ENCODE results near the gene HPCAL4. TPM values are rescaled to one million over a fixed set of nuclear protein-coding genes. Genes with fewer than 3 reads are reported as not detected.

Gene HPCAL4
- total RNA-seq, 1 experiment from 2014 or later: 0.15 TPM

GRCh38 chr1:39689214-39689613 lies 2.0 kb downstream of the HPCAL4 start:
- Histone ChIP-seq H3K9ac (ENCODE audit: low read length) (no peak overlapping the region), H3K4me1 (ENCODE audit: low read length) (peaks cover 4% of the 10 kb centered on the region; the same call in 1 of the 2 replicates), H3K4me3 (ENCODE audit: low read length) (no peak overlapping the region), H3K4me2 (ENCODE audit: low read depth, low read length, poor library complexity, severe bottlenecking) (no peak overlapping the region), H3K9me2 (replicated peaks; ENCODE audit: insufficient read depth, low read length) (no peaks in the 10 kb centered on the region), H3K36me3 (ENCODE audit: insufficient read depth, low read length) (no peaks in the 10 kb centered on the region), H3K27ac (ENCODE audit: low read length) (no peak overlapping the region), H3K27me3 (ENCODE audit: low read length) (no peaks in the 10 kb centered on the region), H4K20me1 (ENCODE audit: insufficient read depth, low read depth, low read length) (0 out of 2 replicates have a peak, but pooled peaks cover 4% of the 10 kb centered on the region), H2AFZ (ENCODE audit: low read length) (no peak overlapping the region), H3K9me3 (ENCODE audit: low read length) (no peaks in the 10 kb centered on the region), H3K79me2 (ENCODE audit: low read length) (no peaks in the 10 kb centered on the region)
- DNase-seq: no peak

- Histone ChIP-seq H3K9me2 (replicated peaks; ENCODE audit: insufficient read depth, low read length) (no peaks in the 10 kb centered on the region), H3K4me1 (ENCODE audit: low read length) (peaks cover 4% of the 10 kb centered on the region; the same call in 1 of the 2 replicates), H3K27me3 (ENCODE audit: low read length) (no peaks in the 10 kb centered on the region), H3K79me2 (ENCODE audit: low read length) (no peaks in the 10 kb centered on the region), H3K9ac (ENCODE audit: low read length) (no peak overlapping the region), H4K20me1 (ENCODE audit: insufficient read depth, low read depth, low read length) (0 out of 2 replicates have a peak, but pooled peaks cover 4% of the 10 kb centered on the region), H2AFZ (ENCODE audit: low read length) (no peak overlapping the region), H3K4me2 (ENCODE audit: low read depth, low read length, poor library complexity, severe bottlenecking) (no peak overlapping the region), H3K36me3 (ENCODE audit: insufficient read depth, low read length) (no peaks in the 10 kb centered on the region), H3K27ac (ENCODE audit: low read length) (no peak overlapping the region), H3K4me3 (ENCODE audit: low read length) (no peak overlapping the region), H3K9me3 (ENCODE audit: low read length) (no peaks in the 10 kb centered on the region)
- no peak for DNase-seq
These were observed 2.5 kb downstream of the HPCAL4 start for GRCh38 chr1:39688706-39689105.

GRCh38 chr1:39687243-39687642 lies 4.0 kb downstream of the HPCAL4 start:
- no peak for DNase-seq
- Histone ChIP-seq H2AFZ (ENCODE audit: low read length) (no peak overlapping the region), H3K27ac (ENCODE audit: low read length) (no peak overlapping the region), H4K20me1 (ENCODE audit: insufficient read depth, low read depth, low read length) (0 out of 2 replicates have a peak, but pooled peaks cover 4% of the 10 kb centered on the region), H3K9ac (ENCODE audit: low read length) (no peak overlapping the region), H3K79me2 (ENCODE audit: low read length) (no peaks in the 10 kb centered on the region), H3K36me3 (ENCODE audit: insufficient read depth, low read length) (no peaks in the 10 kb centered on the region), H3K9me3 (ENCODE audit: low read length) (no peaks in the 10 kb centered on the region), H3K4me3 (ENCODE audit: low read length) (no peak overlapping the region), H3K9me2 (replicated peaks; ENCODE audit: insufficient read depth, low read length) (no peaks in the 10 kb centered on the region), H3K27me3 (ENCODE audit: low read length) (no peaks in the 10 kb centered on the region), H3K4me1 (ENCODE audit: low read length) (peaks cover 4% of the 10 kb centered on the region; the same call in 1 of the 2 replicates), H3K4me2 (ENCODE audit: low read depth, low read length, poor library complexity, severe bottlenecking) (no peak overlapping the region)

DNA sequence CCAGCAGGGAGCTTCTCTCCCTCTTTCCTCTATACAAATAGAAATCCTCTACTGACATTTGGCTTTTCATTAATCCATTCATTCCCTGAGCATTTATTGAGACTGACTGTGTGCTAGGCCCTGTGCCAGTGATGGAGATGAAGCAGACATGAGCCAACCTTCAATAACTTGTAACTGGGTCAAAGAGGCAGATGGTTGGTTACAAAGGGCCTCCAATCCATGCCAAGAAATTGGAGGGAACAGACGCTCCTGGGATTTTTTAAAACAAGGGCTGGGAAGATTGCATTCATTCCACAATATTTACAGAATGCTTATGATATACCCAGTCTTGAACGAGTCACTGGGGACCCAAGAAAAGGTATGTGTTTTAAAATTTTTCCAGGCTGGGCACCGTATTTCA lies 6.2 kb downstream of the HPCAL4 start:
- Histone ChIP-seq H3K4me1 (ENCODE audit: low read length) (no peaks in the 10 kb centered on the region), H3K27ac (ENCODE audit: low read length) (no peak overlapping the region), H3K9ac (ENCODE audit: low read length) (no peak overlapping the region), H3K9me3 (ENCODE audit: low read length) (no peaks in the 10 kb centered on the region), H3K4me2 (ENCODE audit: low read depth, low read length, poor library complexity, severe bottlenecking) (no peak overlapping the region), H3K4me3 (ENCODE audit: low read length) (no peak overlapping the region), H3K79me2 (ENCODE audit: low read length) (no peaks in the 10 kb centered on the region), H3K9me2 (replicated peaks; ENCODE audit: insufficient read depth, low read length) (no peaks in the 10 kb centered on the region), H2AFZ (ENCODE audit: low read length) (no peak overlapping the region), H3K27me3 (ENCODE audit: low read length) (no peaks in the 10 kb centered on the region), H4K20me1 (ENCODE audit: insufficient read depth, low read depth, low read length) (no peaks in the 10 kb centered on the region), H3K36me3 (ENCODE audit: insufficient read depth, low read length) (no peaks in the 10 kb centered on the region)
- no peak for DNase-seq

- Histone ChIP-seq H3K9me2 (replicated peaks; ENCODE audit: insufficient read depth, low read length) (no peaks in the 10 kb centered on the region), H3K27ac (ENCODE audit: low read length) (no peak overlapping the region), H3K9me3 (ENCODE audit: low read length) (no peaks in the 10 kb centered on the region), H3K36me3 (ENCODE audit: insufficient read depth, low read length) (no peaks in the 10 kb centered on the region), H4K20me1 (ENCODE audit: insufficient read depth, low read depth, low read length) (no peaks in the 10 kb centered on the region), H3K27me3 (ENCODE audit: low read length) (no peaks in the 10 kb centered on the region), H3K4me2 (ENCODE audit: low read depth, low read length, poor library complexity, severe bottlenecking) (no peak overlapping the region), H3K4me1 (ENCODE audit: low read length) (no peaks in the 10 kb centered on the region), H3K79me2 (ENCODE audit: low read length) (no peaks in the 10 kb centered on the region), H2AFZ (ENCODE audit: low read length) (no peak overlapping the region), H3K4me3 (ENCODE audit: low read length) (no peak overlapping the region), H3K9ac (ENCODE audit: low read length) (no peak overlapping the region)
- DNase-seq: no peak
These were observed 6.9 kb downstream of the HPCAL4 start for GRCh38 chr1:39684313-39684664.

- H3K4me2 ChIP-seq (ENCODE audit: low read depth, low read length, poor library complexity, severe bottlenecking): no peak overlapping the region
- no peaks in the 10 kb centered on the region for H3K79me2 ChIP-seq (ENCODE audit: low read length)
- H3K9me3 ChIP-seq (ENCODE audit: low read length): no peaks in the 10 kb centered on the region
- no peaks in the 10 kb centered on the region for H3K9me2 ChIP-seq (replicated peaks; ENCODE audit: insufficient read depth, low read length)
- no peak overlapping the region for H3K9ac ChIP-seq (ENCODE audit: low read length)
- H3K27me3 ChIP-seq (ENCODE audit: low read length): no peaks in the 10 kb centered on the region
- no peak overlapping the region for H3K4me3 ChIP-seq (ENCODE audit: low read length)
- no peaks in the 10 kb centered on the region for H3K4me1 ChIP-seq (ENCODE audit: low read length)
- H4K20me1 ChIP-seq (ENCODE audit: insufficient read depth, low read depth, low read length): no peaks in the 10 kb centered on the region
- no peak overlapping the region for H3K27ac ChIP-seq (ENCODE audit: low read length)
- no peak for DNase-seq
- H2AFZ ChIP-seq (ENCODE audit: low read length): no peak overlapping the region
- H3K36me3 ChIP-seq (ENCODE audit: insufficient read depth, low read length): no peaks in the 10 kb centered on the region
These were observed 7.5 kb downstream of the HPCAL4 start for GRCh38 chr1:39683591-39684312.

GRCh38 chr1:39681999-39682398 lies 9.2 kb downstream of the HPCAL4 start:
- Histone ChIP-seq H3K4me1 (ENCODE audit: low read length) (no peaks in the 10 kb centered on the region), H2AFZ (ENCODE audit: low read length) (no peak overlapping the region), H3K27ac (ENCODE audit: low read length) (no peak overlapping the region), H3K27me3 (ENCODE audit: low read length) (no peaks in the 10 kb centered on the region), H3K4me2 (ENCODE audit: low read depth, low read length, poor library complexity, severe bottlenecking) (no peak overlapping the region), H3K79me2 (ENCODE audit: low read length) (no peaks in the 10 kb centered on the region), H3K36me3 (ENCODE audit: insufficient read depth, low read length) (no peaks in the 10 kb centered on the region), H3K9me3 (ENCODE audit: low read length) (no peaks in the 10 kb centered on the region), H3K4me3 (ENCODE audit: low read length) (no peak overlapping the region), H3K9me2 (replicated peaks; ENCODE audit: insufficient read depth, low read length) (no peaks in the 10 kb centered on the region), H3K9ac (ENCODE audit: low read length) (no peak overlapping the region), H4K20me1 (ENCODE audit: insufficient read depth, low read depth, low read length) (no peaks in the 10 kb centered on the region)
- DNase-seq: no peak

DNA sequence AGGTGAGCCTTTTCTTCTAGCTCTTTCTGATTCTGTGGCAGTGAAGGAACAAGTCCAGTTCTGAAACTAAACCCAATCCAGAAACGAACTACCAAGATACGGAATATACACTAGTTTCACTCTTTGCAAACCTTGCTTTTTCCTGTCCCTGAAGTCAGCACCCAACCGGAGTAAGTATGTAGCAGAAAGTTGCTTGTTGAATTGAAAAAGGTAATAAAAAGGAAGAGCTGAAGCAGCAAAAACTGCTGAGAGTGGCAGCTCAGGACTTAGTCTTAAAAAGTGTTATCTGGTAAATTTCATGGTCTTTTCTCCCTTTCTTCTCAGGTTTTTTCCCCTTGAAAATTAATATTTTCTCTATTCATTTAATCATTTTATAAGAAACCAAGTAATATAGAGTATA lies 9.9 kb downstream of the HPCAL4 start:
- Histone ChIP-seq H3K4me2 (ENCODE audit: low read depth, low read length, poor library complexity, severe bottlenecking) (no peak overlapping the region), H3K9ac (ENCODE audit: low read length) (no peak overlapping the region), H3K27ac (ENCODE audit: low read length) (no peak overlapping the region), H3K9me2 (replicated peaks; ENCODE audit: insufficient read depth, low read length) (no peaks in the 10 kb centered on the region), H3K27me3 (ENCODE audit: low read length) (no peaks in the 10 kb centered on the region), H3K9me3 (ENCODE audit: low read length) (no peaks in the 10 kb centered on the region), H4K20me1 (ENCODE audit: insufficient read depth, low read depth, low read length) (no peaks in the 10 kb centered on the region), H3K79me2 (ENCODE audit: low read length) (no peaks in the 10 kb centered on the region), H2AFZ (ENCODE audit: low read length) (no peak overlapping the region), H3K36me3 (ENCODE audit: insufficient read depth, low read length) (no peaks in the 10 kb centered on the region), H3K4me1 (ENCODE audit: low read length) (no peaks in the 10 kb centered on the region), H3K4me3 (ENCODE audit: low read length) (no peak overlapping the region)
- DNase-seq: no peak
